H1 (cell line): ENCODE measurements around the gene GRID1. TPM values are rescaled to one million over a fixed set of nuclear protein-coding genes. Genes with fewer than 3 reads are reported as not detected.

ENCODE experiments used
- ATF2 ChIP-seq: IDR thresholded peaks from 2 replicates; pipeline ENCODE4 v1.6.1; 2012; ENCODE audit warnings: low read length, inconsistent platforms
- CHD1 ChIP-seq: IDR thresholded peaks from 2 replicates; pipeline ENCODE4 v1.6.1; 2012; ENCODE audit warnings: low read depth, low read length, improper control_type of control experiment
- EZH2 ChIP-seq: fragments of 200-600 bp; sonication (generic); IDR thresholded peaks from 2 replicates; pipeline ENCODE4 v1.7.1; 2012; ENCODE audit warnings: low read depth, mild to moderate bottlenecking, moderate library complexity, low read length, inconsistent platforms; ENCODE audit not compliant: severe bottlenecking
- FOSL1 ChIP-seq: IDR thresholded peaks from 2 replicates; pipeline ENCODE4 v1.6.1; 2011; ENCODE audit warnings: mild to moderate bottlenecking, low read depth, low read length, moderate library complexity; ENCODE audit not compliant: insufficient read depth
- JUN ChIP-seq: IDR thresholded peaks from 2 replicates; pipeline ENCODE4 v1.6.1; 2011; ENCODE audit warnings: low read depth, mild to moderate bottlenecking, improper control_type of control experiment, low read length
- JUND ChIP-seq: IDR thresholded peaks from 2 replicates; pipeline ENCODE4 v1.6.1; 2011; ENCODE audit warnings: mild to moderate bottlenecking, improper control_type of control experiment, low read length
- PHF8 ChIP-seq: fragments of 200-600 bp; sonication (generic); conservative IDR thresholded peaks from 2 replicates; pipeline ENCODE4 v1.7.1; 2012; ENCODE audit warnings: low read depth, mild to moderate bottlenecking, inconsistent platforms, low read length, moderate library complexity
- SIRT6 ChIP-seq: IDR thresholded peaks from one replicate; pipeline ENCODE4 v1.7.1; 2012; ENCODE audit warnings: low read length, inconsistent platforms
- SUZ12 ChIP-seq: fragments of 200-600 bp; sonication (generic); IDR thresholded peaks from 2 replicates; pipeline ENCODE4 v1.6.1; 2012; ENCODE audit warnings: mild to moderate bottlenecking, inconsistent platforms, low read length, moderate library complexity, mixed read lengths
- polyA plus RNA-seq, 7 experiments: library from polyadenylated mRNA; depleted of rRNA in 3 of 7; stranded (reverse) in 5 of 7; unstranded in 2 of 7; fragments of >200 nt in 5 of 7; fragments of 200-250 nt in 2 of 7; gene quantifications; 1 replicate in 5 of 7; 2 replicates in 1 of 7; 4 replicates in 1 of 7; pipeline versions ENCODE4 v1.2.1 to v1.2.3, GENCODE V29; 2011 to 2013; ENCODE audit warnings: missing spikeins in 2 of 7, mixed read lengths in 2 of 7
- total RNA-seq: library from RNA; stranded (reverse); fragmentation: NEBNext Ultra II Directional; extraction: Animal tissue kit (Norgen Biotek cat#: 25700); gene quantifications from 2 replicates; pipeline ENCODE4 v1.2.1, GENCODE V29; 2021

Gene GRID1
- total and polyA plus RNA-seq, 2 of the 8 experiments (the other 6 are each of a cell fraction or from before 2014, with no cell fraction given): 0.22 to 0.30 TPM

- TF ChIP-seq ATF2 (no peak), SUZ12 (no peak), CHD1 (no peak), JUN (no peak), EZH2 (no peak), FOSL1 (no peak), JUND (no peak), PHF8 (no peak), SIRT6 (no peak)
Observed at GRCh38 chr10:85620807-85621206, 745.8 kb downstream of the GRID1 start (continued).
